Measurements from ENCODE around the gene ITGA2B. TPM values are rescaled to one million over a fixed set of nuclear protein-coding genes. Genes with fewer than 3 reads are reported as not detected.

Gene ITGA2B
- polyA plus RNA-seq (ENCODE audit: insufficient read length), result 2.9 TPM

GRCh38 chr17:44389281-44389680 is at the start of gene ITGA2B:
TSS of gene ITGA2B (minus strand) at chr17:44389649. CDS start at chr17:44389473, 176 bp downstream.
- DNase-seq (ENCODE audit: low read depth), result no peak

- no peak for DNase-seq (ENCODE audit: low read depth)
These were observed 49.7 kb upstream of the ITGA2B start for GRCh38 chr17:44439168-44439567.

GRCh38 chr17:44438636-44439035 is 49.2 kb upstream of the ITGA2B start:
- no peak for DNase-seq (ENCODE audit: low read depth)

- no peak for DNase-seq (ENCODE audit: low read depth)
These were observed 46.9 kb upstream of the ITGA2B start for GRCh38 chr17:44436336-44436735.

GRCh38 chr17:44432254-44433157 is 43.1 kb upstream of the ITGA2B start:
- no peak for DNase-seq (ENCODE audit: low read depth)

GRCh38 chr17:44424828-44425461 is 35.5 kb upstream of the ITGA2B start:
- no peak for DNase-seq (ENCODE audit: low read depth)

- no peak for DNase-seq (ENCODE audit: low read depth)
These were observed 28.1 kb upstream of the ITGA2B start for GRCh38 chr17:44417553-44417952.

- DNase-seq (ENCODE audit: low read depth), result no peak
These were observed 27.3 kb upstream of the ITGA2B start for GRCh38 chr17:44416558-44417289.

- no peak for DNase-seq (ENCODE audit: low read depth)
These were observed 25.1 kb upstream of the ITGA2B start for GRCh38 chr17:44414394-44415155.

GRCh38 chr17:44409309-44410028 is 20.0 kb upstream of the ITGA2B start:
- DNase-seq (ENCODE audit: low read depth), result no peak

GRCh38 chr17:44408786-44409185 is 19.3 kb upstream of the ITGA2B start:
- DNase-seq (ENCODE audit: low read depth), result no peak

GRCh38 chr17:44402564-44403172 is 13.2 kb upstream of the ITGA2B start:
- no peak for DNase-seq (ENCODE audit: low read depth)

GRCh38 chr17:44400226-44400847 is 10.9 kb upstream of the ITGA2B start:
- DNase-seq (ENCODE audit: low read depth), result no peak

- DNase-seq (ENCODE audit: low read depth), result no peak
These were observed 9.5 kb upstream of the ITGA2B start for GRCh38 chr17:44398692-44399691.

- DNase-seq (ENCODE audit: low read depth), result no peak
These were observed 8.3 kb upstream of the ITGA2B start for GRCh38 chr17:44397479-44398440.

GRCh38 chr17:44396946-44397345 is 7.5 kb upstream of the ITGA2B start:
- DNase-seq (ENCODE audit: low read depth), result no peak

- DNase-seq (ENCODE audit: low read depth), result no peak
These were observed 5.4 kb upstream of the ITGA2B start for GRCh38 chr17:44394833-44395232.

Measured in forelimb muscle (tissue), 1 donor.